ENCODE measurements around the gene SYF2.
"Not testable (repeated sequence)": the region's sequence is repeated elsewhere in the genome, so short reads cannot be mapped to it uniquely, and the experiment has no call there.

Gene SYF2

GRCh38 chr1:25238046-25238445 lies 5.7 kb upstream of the SYF2 start:
- DNase-seq (ENCODE audit: low read depth in 1 of 2, low spot score in 1 of 2): no peak
- in situ Hi-C loops (cut with HindIII; ENCODE audit: low pct_unique_long_range_greater_than_20kb, low sequenced_read_pairs): no loop called here
- no peak for TF ChIP-seq JUND (IDR thresholded peaks at IDR 0.05; ENCODE audit: low read depth)

GRCh38 chr1:25236261-25236660 lies 4.0 kb upstream of the SYF2 start:
- in situ Hi-C loops (cut with HindIII; ENCODE audit: low pct_unique_long_range_greater_than_20kb, low sequenced_read_pairs); DNase-seq (ENCODE audit: low read depth in 1 of 2, low spot score in 1 of 2): not testable (repeated sequence)

- in situ Hi-C loops (cut with HindIII; ENCODE audit: low pct_unique_long_range_greater_than_20kb, low sequenced_read_pairs); DNase-seq (ENCODE audit: low read depth in 1 of 2, low spot score in 1 of 2): not testable (repeated sequence)
Observed at GRCh38 chr1:25235411-25235810, 3.1 kb upstream of the SYF2 start.

GRCh38 chr1:25232866-25233784 lies 823 bp upstream of the SYF2 start:
- peak; percentile 59 to 97 for DNase-seq (ENCODE audit: low read depth in 1 of 2, low spot score in 1 of 2)
- in situ Hi-C loops (cut with HindIII; ENCODE audit: low pct_unique_long_range_greater_than_20kb, low sequenced_read_pairs): no loop called here
- TF ChIP-seq JUND (IDR thresholded peaks at IDR 0.05; ENCODE audit: low read depth): no peak

GRCh38 chr1:25223471-25223870 lies 8.8 kb downstream of the SYF2 start:
- DNase-seq (ENCODE audit: low read depth in 1 of 2, low spot score in 1 of 2): no peak
- in situ Hi-C loops (cut with HindIII; ENCODE audit: low pct_unique_long_range_greater_than_20kb, low sequenced_read_pairs): no loop called here
- no peak for TF ChIP-seq JUND (IDR thresholded peaks at IDR 0.05; ENCODE audit: low read depth)

- TF ChIP-seq JUND (IDR thresholded peaks at IDR 0.05; ENCODE audit: low read depth): no peak
- in situ Hi-C loops (cut with HindIII; ENCODE audit: low pct_unique_long_range_greater_than_20kb, low sequenced_read_pairs): no loop called here
- DNase-seq (ENCODE audit: low read depth in 1 of 2, low spot score in 1 of 2): no peak
Observed at GRCh38 chr1:25222606-25223005, 9.7 kb downstream of the SYF2 start.

- no peak for DNase-seq (ENCODE audit: low read depth in 1 of 2, low spot score in 1 of 2)
- in situ Hi-C loops (cut with HindIII; ENCODE audit: low pct_unique_long_range_greater_than_20kb, low sequenced_read_pairs): no loop called here
- no peak for TF ChIP-seq JUND (IDR thresholded peaks at IDR 0.05; ENCODE audit: low read depth)
Observed at GRCh38 chr1:25220666-25221065, 11.6 kb downstream of the SYF2 start.

- DNase-seq (ENCODE audit: low read depth in 1 of 2, low spot score in 1 of 2): no peak
- in situ Hi-C loops (cut with HindIII; ENCODE audit: low pct_unique_long_range_greater_than_20kb, low sequenced_read_pairs): no loop called here
- no peak for TF ChIP-seq JUND (IDR thresholded peaks at IDR 0.05; ENCODE audit: low read depth)
Observed at GRCh38 chr1:25219661-25220251, 12.5 kb downstream of the SYF2 start.

GRCh38 chr1:25217598-25218232 lies 14.6 kb downstream of the SYF2 start:
- TF ChIP-seq JUND (IDR thresholded peaks at IDR 0.05; ENCODE audit: low read depth): no peak
- no peak for DNase-seq (ENCODE audit: low read depth in 1 of 2, low spot score in 1 of 2)
- in situ Hi-C loops (cut with HindIII; ENCODE audit: low pct_unique_long_range_greater_than_20kb, low sequenced_read_pairs): no loop called here

GRCh38 chr1:25217015-25217414 lies 15.3 kb downstream of the SYF2 start:
- DNase-seq (ENCODE audit: low read depth in 1 of 2, low spot score in 1 of 2): no peak
- in situ Hi-C loops (cut with HindIII; ENCODE audit: low pct_unique_long_range_greater_than_20kb, low sequenced_read_pairs): no loop called here
- TF ChIP-seq JUND (IDR thresholded peaks at IDR 0.05; ENCODE audit: low read depth): no peak

GRCh38 chr1:25216123-25216522 lies 16.2 kb downstream of the SYF2 start:
- TF ChIP-seq JUND (IDR thresholded peaks at IDR 0.05; ENCODE audit: low read depth): no peak
- in situ Hi-C loops (cut with HindIII; ENCODE audit: low pct_unique_long_range_greater_than_20kb, low sequenced_read_pairs): no loop called here
- no peak for DNase-seq (ENCODE audit: low read depth in 1 of 2, low spot score in 1 of 2)

- DNase-seq (ENCODE audit: low read depth in 1 of 2, low spot score in 1 of 2): no peak
- TF ChIP-seq JUND (IDR thresholded peaks at IDR 0.05; ENCODE audit: low read depth): no peak
- in situ Hi-C loops (cut with HindIII; ENCODE audit: low pct_unique_long_range_greater_than_20kb, low sequenced_read_pairs): no loop called here
Observed at GRCh38 chr1:25212725-25213124, 19.6 kb downstream of the SYF2 start.

- no peak for DNase-seq (ENCODE audit: low read depth in 1 of 2, low spot score in 1 of 2)
- no peak for TF ChIP-seq JUND (IDR thresholded peaks at IDR 0.05; ENCODE audit: low read depth)
- in situ Hi-C loops (cut with HindIII; ENCODE audit: low pct_unique_long_range_greater_than_20kb, low sequenced_read_pairs): no loop called here
Observed at GRCh38 chr1:25210728-25211127, 21.6 kb downstream of the SYF2 start.
